Keratinocyte (primary cell): ENCODE measurements around the gene NEIL1.

ENCODE experiments used
- EZH2 ChIP-seq: IDR thresholded peaks from one replicate; pipeline ENCODE4 v1.6.1; 2012; ENCODE audit warnings: inconsistent platforms, mild to moderate bottlenecking, low read length, moderate library complexity
- TF ChIP-seq, protein P1 (sequence below), 3 experiments: IDR thresholded peaks in 1 of 3; conservative IDR thresholded peaks in 1 of 3; optimal IDR thresholded peaks in 1 of 3; 2 replicates in 2 of 3; 3 replicates in 1 of 3; pipeline versions ENCODE3 to v1.5.1; 2011; ENCODE audit warnings: low read length in 3 of 3, mild to moderate bottlenecking in 3 of 3, moderate library complexity in 2 of 3, control low read depth in 1 of 3, inconsistent platforms in 1 of 3; ENCODE audit not compliant: insufficient read depth in 2 of 3; ENCODE audit errors: extremely low read depth in 1 of 3

GRCh38 chr15:75348562-75349350 is 1.9 kb downstream of the NEIL1 start:
- TF ChIP-seq, protein P1, sequence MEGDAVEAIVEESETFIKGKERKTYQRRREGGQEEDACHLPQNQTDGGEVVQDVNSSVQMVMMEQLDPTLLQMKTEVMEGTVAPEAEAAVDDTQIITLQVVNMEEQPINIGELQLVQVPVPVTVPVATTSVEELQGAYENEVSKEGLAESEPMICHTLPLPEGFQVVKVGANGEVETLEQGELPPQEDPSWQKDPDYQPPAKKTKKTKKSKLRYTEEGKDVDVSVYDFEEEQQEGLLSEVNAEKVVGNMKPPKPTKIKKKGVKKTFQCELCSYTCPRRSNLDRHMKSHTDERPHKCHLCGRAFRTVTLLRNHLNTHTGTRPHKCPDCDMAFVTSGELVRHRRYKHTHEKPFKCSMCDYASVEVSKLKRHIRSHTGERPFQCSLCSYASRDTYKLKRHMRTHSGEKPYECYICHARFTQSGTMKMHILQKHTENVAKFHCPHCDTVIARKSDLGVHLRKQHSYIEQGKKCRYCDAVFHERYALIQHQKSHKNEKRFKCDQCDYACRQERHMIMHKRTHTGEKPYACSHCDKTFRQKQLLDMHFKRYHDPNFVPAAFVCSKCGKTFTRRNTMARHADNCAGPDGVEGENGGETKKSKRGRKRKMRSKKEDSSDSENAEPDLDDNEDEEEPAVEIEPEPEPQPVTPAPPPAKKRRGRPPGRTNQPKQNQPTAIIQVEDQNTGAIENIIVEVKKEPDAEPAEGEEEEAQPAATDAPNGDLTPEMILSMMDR (optimal IDR thresholded peaks at IDR 0.05 in 1 of 3, IDR thresholded peaks at IDR 0.05 in 1 of 3, conservative IDR thresholded peaks at IDR 0.05 in 1 of 3; ENCODE audit: extremely low read depth in 1 of 3, insufficient read depth in 2 of 3, low read length in 3 of 3): no peak
- TF ChIP-seq EZH2: peak; percentile 51
